GM18507 (cell line): ENCODE results near the gene KCTD20.

Source experiments
- DNase-seq: peaks from one replicate; pipeline ENCODE4 v3.0.0; 2011; ENCODE audit warnings: low read depth; ENCODE audit not compliant: insufficient read length; ENCODE audit errors: extremely low spot score
- FAIRE-seq: peaks from 2 replicates; lab custom pipeline; 2011; peaks lifted over from hg19 to GRCh38; lab: Jason Lieb, UNC

Gene KCTD20

DNA sequence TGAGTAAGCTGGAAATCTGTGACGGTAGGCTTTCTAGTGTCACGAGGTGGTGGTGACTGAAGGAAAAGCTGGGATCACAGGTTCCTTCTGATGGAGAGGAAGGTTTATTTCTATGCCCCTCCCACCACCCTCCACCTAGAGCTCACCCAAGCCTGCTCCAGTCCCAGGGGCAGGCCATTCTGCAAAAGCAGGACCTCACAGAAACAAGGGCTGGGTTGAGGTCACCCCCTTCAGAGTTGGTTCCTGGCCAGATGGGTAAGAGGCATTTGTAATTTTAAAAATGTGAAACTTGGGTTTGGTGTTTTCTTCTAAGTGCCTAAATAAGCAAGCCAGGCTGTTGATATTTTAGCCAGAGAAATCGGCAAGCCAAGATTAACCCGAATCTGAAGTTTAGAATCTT is 46.6 kb downstream of the KCTD20 start:
- FAIRE-seq (no peak), DNase-seq (no peak)

DNA sequence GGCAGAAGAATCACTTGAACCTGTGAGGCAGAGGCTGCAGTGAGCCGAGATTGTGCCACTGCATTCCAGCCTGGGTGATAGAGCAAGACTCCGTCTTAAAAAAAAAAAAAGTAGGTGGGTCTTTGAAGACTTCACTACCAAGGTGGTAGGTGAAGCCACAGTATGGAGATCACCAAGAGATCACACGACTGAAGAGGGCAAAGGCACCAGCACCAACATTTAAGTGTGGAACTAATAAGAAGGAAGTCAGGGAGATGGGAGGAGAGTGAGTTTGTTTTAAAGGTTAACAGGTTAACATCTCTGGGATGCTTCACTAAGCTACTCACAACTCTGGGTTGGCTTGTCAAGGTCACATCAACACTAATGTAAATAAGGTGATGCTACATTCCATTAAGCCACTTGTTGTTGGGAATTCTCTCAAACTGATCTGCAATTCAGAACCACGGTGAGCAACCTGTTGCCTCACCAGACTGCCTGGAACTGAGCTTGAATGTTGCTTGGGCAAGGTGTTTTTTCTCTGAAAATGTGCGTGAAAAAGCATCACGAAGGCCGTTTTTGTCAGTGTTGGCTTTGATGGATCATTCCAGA is 48.7 kb downstream of the KCTD20 start:
- FAIRE-seq (no peak), DNase-seq (no peak)

GRCh38 chr6:36492092-36492491 is 49.3 kb downstream of the KCTD20 start:
- FAIRE-seq: no peak
- DNase-seq: no peak

GRCh38 chr6:36492621-36493020 is 49.8 kb downstream of the KCTD20 start:
- no peak for FAIRE-seq
- no peak for DNase-seq

- FAIRE-seq (no peak), DNase-seq (no peak)
Measured at GRCh38 chr6:36493319-36493718, 50.5 kb downstream of the KCTD20 start.

DNA sequence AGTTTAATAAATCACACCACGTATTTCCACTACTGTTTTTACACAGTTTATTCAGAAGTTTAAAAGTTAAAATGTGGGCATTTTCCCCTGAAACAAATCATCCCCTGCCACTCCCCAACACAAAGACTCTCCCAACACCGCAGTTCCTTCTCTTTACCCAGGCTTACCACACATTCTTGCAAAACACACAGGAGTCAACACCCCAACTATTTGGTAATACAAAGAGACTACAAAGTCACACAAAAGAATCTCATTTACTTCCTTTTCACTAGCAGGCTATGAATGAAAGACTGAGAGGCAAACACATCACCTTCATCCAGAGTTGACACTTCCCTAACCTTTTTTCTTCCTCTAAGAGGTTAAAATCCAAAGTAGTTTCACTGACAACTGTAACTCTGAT is 51.1 kb downstream of the KCTD20 start:
- FAIRE-seq (no peak), DNase-seq (no peak)

- FAIRE-seq (no peak), DNase-seq (no peak)
Measured at GRCh38 chr6:36495086-36495485, 52.3 kb downstream of the KCTD20 start.

DNA sequence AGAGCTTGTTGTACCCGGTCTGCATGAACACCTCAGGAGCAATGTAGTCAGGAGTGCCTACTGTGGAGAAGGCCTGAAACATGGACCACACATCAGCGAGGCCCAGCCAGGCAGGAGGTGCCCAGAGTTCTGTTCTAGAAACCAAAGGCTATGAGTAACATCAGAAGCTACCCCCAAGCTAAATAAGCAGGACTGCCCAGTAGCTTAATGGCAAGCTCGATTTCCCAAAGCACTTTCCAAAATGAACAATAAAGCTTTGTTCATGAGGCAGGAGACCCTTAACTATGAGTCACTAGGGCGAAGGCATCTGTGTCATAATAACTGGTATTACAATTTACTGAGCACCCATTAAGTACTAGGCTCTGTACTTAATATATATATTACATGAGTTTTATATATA is 57.1 kb downstream of the KCTD20 start:
- DNase-seq (no peak), FAIRE-seq (no peak)

DNA sequence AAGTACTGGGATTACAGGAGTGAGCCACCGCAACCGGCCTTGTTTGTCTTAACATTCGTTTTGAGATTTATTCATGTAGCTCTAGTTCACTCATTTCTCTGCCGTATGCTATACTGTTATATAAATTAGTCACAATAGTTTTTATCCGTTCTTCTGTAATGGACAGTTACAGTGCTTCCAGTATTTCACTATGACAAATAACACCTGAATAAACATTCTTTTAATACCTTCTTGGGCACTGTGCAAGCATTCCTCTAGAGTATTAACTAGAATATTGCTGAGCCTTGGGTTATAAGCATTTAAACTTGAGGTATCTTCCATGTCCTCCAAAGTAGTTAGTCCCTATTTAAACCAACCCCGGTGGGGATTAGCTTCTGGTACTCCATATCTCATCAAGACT is 58.9 kb downstream of the KCTD20 start:
- DNase-seq: no peak
- FAIRE-seq: no peak

GRCh38 chr6:36504181-36504580 is 61.4 kb downstream of the KCTD20 start:
- FAIRE-seq (no peak), DNase-seq (no peak)

DNA sequence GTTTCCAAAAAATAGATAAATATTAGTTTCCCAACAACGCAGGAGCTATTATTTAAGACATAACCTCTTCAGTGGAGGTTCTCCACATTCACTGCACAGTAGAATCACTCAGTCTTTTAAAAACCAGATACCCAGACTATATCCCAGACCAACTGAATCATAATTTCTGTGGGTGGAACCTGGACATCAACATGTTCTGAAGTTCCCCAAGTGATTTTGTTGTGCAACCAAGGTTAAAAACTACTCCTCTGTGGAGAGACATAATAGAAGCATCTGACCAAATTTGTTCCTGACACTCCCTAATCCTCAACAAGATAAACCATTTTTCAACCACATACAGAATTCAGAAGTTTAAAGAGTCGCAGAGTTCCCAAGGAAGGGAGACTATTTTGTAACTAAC is 62.2 kb downstream of the KCTD20 start:
- no peak for DNase-seq
- no peak for FAIRE-seq

DNA sequence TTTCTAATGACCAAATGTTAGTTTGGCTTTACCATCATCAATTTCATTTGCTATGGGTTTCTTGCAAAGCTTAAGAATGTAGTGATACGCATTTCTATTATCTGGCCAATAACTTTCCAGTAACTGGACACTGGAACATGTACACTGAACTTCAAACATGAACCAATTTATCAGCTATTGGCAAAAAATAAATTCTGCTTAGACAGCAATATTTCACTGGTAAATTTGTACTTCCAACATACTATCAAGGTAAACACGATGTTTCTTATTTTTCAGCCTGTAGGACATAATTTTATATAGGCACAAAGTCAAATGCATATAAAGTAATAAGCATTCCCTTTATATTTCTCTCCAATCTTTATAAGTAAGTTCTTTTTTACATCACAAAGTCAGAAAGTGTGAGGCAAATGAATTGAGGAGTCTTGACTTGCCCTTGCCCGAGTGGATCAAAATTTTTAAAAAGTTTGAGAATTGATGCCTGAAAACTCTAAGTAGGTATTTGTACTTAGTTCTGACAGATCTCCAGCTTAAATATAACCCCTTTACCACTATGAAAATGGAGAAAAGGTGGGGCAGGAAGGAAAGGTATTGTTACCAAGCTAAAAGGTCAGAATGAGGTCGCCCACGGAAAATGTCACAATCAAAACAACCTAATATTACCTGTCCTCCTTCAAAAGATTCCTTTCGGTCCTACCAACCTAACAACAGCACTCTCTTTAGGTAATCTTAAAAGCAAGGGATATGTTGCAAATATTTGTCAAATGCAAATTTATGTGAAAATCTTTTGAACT is 63.1 kb downstream of the KCTD20 start:
- DNase-seq: no peak
- no peak for FAIRE-seq

GRCh38 chr6:36506611-36507010 is 63.8 kb downstream of the KCTD20 start:
- no peak for FAIRE-seq

DNA sequence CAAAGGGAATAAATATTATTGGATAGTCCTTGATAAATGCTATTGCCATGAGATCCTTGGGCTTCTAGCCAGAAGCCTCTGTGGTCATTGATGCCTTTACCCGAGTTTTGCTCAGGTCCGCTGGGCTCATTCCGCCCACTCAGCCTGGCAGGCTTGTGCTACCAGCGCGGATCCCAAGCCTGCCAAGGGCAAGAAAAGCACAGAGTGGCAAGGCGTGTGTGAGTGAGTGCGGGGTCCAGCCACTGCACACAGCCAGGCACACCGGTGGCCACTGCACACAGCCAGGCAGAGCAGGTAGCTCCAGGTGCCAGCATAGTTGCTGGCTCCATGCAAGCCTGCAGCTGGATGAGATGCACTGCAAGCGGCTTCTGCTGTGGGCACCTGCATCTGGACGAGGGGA is 65.7 kb downstream of the KCTD20 start:
- FAIRE-seq: no peak
- DNase-seq: no peak

More at GRCh38 chr6:36506611-36507010, 63.8 kb downstream of the KCTD20 start:
- DNase-seq: no peak

DNA sequence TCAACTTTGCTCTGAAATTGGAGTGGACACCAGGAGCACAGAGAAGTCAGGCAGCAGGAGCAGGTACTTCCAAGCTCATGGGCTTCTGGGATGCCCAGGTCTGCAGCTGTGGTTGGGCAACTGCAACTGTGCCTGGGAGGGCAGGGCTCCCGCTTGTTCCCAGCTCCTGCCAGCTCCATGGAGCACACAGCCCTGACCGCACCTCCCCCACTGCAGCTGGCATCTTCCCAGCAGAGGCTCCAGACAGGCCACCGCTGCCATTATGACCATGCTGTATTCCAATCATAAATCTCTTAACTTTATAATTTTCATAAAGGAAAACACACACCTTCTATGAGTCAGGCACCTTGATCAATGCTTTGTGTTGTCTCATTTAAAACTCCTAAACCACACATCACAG is 67.6 kb downstream of the KCTD20 start:
- DNase-seq (no peak), FAIRE-seq (no peak)

GRCh38 chr6:36514554-36515456 is 72.0 kb downstream of the KCTD20 start:
- DNase-seq (peak; percentile 23), FAIRE-seq (peak; percentile 75)

DNA sequence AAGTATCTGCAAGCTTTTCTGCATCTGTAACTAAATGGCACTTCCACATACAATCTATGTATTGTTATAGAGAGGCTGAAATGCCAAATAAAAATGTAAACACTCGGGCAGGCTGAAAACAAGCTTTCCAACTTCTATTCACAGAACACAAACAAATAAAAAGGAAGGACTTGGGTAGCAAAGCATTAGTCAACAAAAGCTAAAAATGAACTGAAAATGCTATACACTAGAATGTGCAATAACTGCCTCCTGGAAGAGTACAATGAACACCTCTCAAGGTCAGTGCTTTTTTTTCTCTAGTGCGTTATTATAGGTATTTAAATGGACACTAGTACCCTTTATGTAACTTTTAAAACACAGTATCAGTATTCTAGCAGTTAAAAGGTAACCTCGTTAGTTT is 73.0 kb downstream of the KCTD20 start:
- FAIRE-seq (no peak), DNase-seq (no peak)

GRCh38 chr6:36516559-36516958 is 73.8 kb downstream of the KCTD20 start:
- no peak for FAIRE-seq
- DNase-seq: no peak

DNA sequence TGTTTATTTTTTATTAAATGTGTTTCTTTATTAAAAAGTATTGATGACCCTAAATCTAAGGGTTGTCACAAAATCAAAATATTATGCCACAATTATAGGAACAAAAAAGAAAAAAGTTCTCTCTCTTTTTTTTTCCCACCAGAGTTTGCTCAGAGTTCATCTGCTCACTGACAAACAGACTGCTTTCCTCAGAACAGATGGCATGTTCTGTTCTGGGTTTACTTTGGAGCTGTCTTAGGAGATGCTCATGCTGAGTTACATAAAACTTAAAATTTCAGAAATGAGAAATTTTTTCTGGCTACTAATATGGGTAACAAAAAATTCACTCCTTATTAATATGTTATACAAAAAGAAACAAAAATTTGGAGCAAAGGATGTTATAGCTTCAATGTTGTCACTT is 74.2 kb downstream of the KCTD20 start:
- FAIRE-seq (no peak), DNase-seq (no peak)

GRCh38 chr6:36517408-36517807 is 74.6 kb downstream of the KCTD20 start:
- DNase-seq (no peak), FAIRE-seq (no peak)
